NCI-H524 treated with DMSO at 0.1 percent for 48 hours (cell line): ENCODE data around the gene SMARCA2.
"Not testable (repeated sequence)": the region's sequence is repeated elsewhere in the genome, so short reads cannot be mapped to it uniquely, and the experiment has no call there.

Source experiments
- DNase-seq: peaks from one replicate; lab custom pipeline; 2025; lab: John Stamatoyannopoulos, UW

Gene SMARCA2

GRCh38 chr9:2144619-2145018 is 129.5 kb downstream of the SMARCA2 start:
- DNase-seq: peak; percentile 3

- DNase-seq: no peak
Observed at GRCh38 chr9:2145746-2146145, 130.6 kb downstream of the SMARCA2 start.

GRCh38 chr9:2146700-2147099 is 131.6 kb downstream of the SMARCA2 start:
- not testable (repeated sequence) for DNase-seq

GRCh38 chr9:2150338-2150737 is 135.2 kb downstream of the SMARCA2 start:
- DNase-seq: no peak

- no peak for DNase-seq
Observed at GRCh38 chr9:2151171-2151570, 136.0 kb downstream of the SMARCA2 start.

GRCh38 chr9:2152966-2153629 is 138.0 kb downstream of the SMARCA2 start:
- DNase-seq: no peak

- DNase-seq: no peak
Observed at GRCh38 chr9:2153630-2154217, 138.6 kb downstream of the SMARCA2 start.

- DNase-seq: no peak
Observed at GRCh38 chr9:2154731-2155130, 139.6 kb downstream of the SMARCA2 start.

- no peak for DNase-seq
Observed at GRCh38 chr9:2155966-2156365, 140.8 kb downstream of the SMARCA2 start.

GRCh38 chr9:2157277-2158110 is 142.3 kb downstream of the SMARCA2 start:
- DNase-seq: peak; percentile 5

GRCh38 chr9:2158111-2158610 is 143.0 kb downstream of the SMARCA2 start:
- DNase-seq: peak; percentile 9

- DNase-seq: no peak
Observed at GRCh38 chr9:2158766-2159430, 143.8 kb downstream of the SMARCA2 start.

- no peak for DNase-seq
Observed at GRCh38 chr9:2159521-2160454, 144.6 kb downstream of the SMARCA2 start.

- no peak for DNase-seq
Observed at GRCh38 chr9:2161661-2162060, 146.5 kb downstream of the SMARCA2 start.

- no peak for DNase-seq
Observed at GRCh38 chr9:2163231-2163885, 148.2 kb downstream of the SMARCA2 start.

GRCh38 chr9:2164268-2164667 is 149.1 kb downstream of the SMARCA2 start:
- DNase-seq: no peak

GRCh38 chr9:2166203-2166602 is 151.1 kb downstream of the SMARCA2 start:
- DNase-seq: no peak

- DNase-seq: no peak
Observed at GRCh38 chr9:2169035-2169434, 153.9 kb downstream of the SMARCA2 start.

GRCh38 chr9:2170722-2171121 is 155.6 kb downstream of the SMARCA2 start:
- DNase-seq: no peak

- no peak for DNase-seq
Observed at GRCh38 chr9:2173170-2173569, 158.0 kb downstream of the SMARCA2 start.

- DNase-seq: no peak
Observed at GRCh38 chr9:2173861-2174260, 158.7 kb downstream of the SMARCA2 start.
